Naive thymus-derived CD4-positive, alpha-beta T cell (primary cell): ENCODE measurements around the gene SMG5. TPM values are rescaled to one million over a fixed set of nuclear protein-coding genes. Genes with fewer than 3 reads are reported as not detected.

ENCODE experiments used
- ATAC-seq: fragments of 150-1000 bp; cut with Tn5 transposase; 2 replicates; pipeline ENCODE4 v1.10.0; 2021; ENCODE audit warnings: mild to moderate bottlenecking, moderate library complexity
- CTCF ChIA-PET: fragments of 350-600 bp; sonication (Branson Sonifier 250); formaldehyde crosslinking; loops from one replicate; lab custom pipeline; 2021; ENCODE audit warnings: antibody characterized with exemption; lab: Charles Lee
- POLR2A ChIA-PET: fragments of 350-600 bp; sonication (Branson Sonifier 250); formaldehyde crosslinking; loops from one replicate; lab custom pipeline; 2021; ENCODE audit warnings: antibody characterized with exemption, inconsistent platforms; lab: Charles Lee
- DNase-seq, 9 donors: peaks; one replicate each; pipeline versions ENCODE4 v3.0.0 to v3.0.0-alpha.2; 2020 to 2022; ENCODE audit warnings: mixed read lengths in 1 of 9
- H3K27ac ChIP-seq: one replicate; pipeline ENCODE4 v1.7.0; 2013; ENCODE audit warnings: mild to moderate bottlenecking, low read depth, low read length, moderate library complexity
- H3K27me3 ChIP-seq, 2 donors: one replicate each; pipeline ENCODE4 v1.7.0; 2013; ENCODE audit warnings: low read length in 2 of 2, mild to moderate bottlenecking in 2 of 2, moderate library complexity in 2 of 2; ENCODE audit not compliant: control insufficient read depth in 2 of 2, insufficient read depth in 2 of 2
- H3K36me3 ChIP-seq, 3 experiments: 1 replicate in 2 of 3; 2 replicates in 1 of 3; pipeline ENCODE4 v1.7.0; 2013; ENCODE audit warnings: low read length in 3 of 3, mild to moderate bottlenecking in 3 of 3, moderate library complexity in 1 of 3; ENCODE audit not compliant: insufficient read depth in 3 of 3, control insufficient read depth in 2 of 3
- H3K4me1 ChIP-seq, 2 donors: one replicate each; pipeline ENCODE4 v1.7.0; 2013; ENCODE audit warnings: low read length in 2 of 2, mild to moderate bottlenecking in 2 of 2, moderate library complexity in 1 of 2; ENCODE audit not compliant: control insufficient read depth in 2 of 2, insufficient read depth in 2 of 2
- H3K4me3 ChIP-seq: 2 replicates; pipeline ENCODE4 v1.7.0; 2013; ENCODE audit warnings: mild to moderate bottlenecking, low read length
- H3K9me3 ChIP-seq, 3 experiments: 1 replicate in 2 of 3; 2 replicates in 1 of 3; pipeline ENCODE4 v1.7.0; 2013; ENCODE audit warnings: low read length in 3 of 3; ENCODE audit not compliant: control insufficient read depth in 2 of 3
- H3K27ac Mint-ChIP-seq, 9 donors: one replicate each; pipeline ENCODE4 v1.8.0; 2020 to 2022; ENCODE audit warnings: mixed read lengths in 9 of 9, mild to moderate bottlenecking in 8 of 9, moderate library complexity in 5 of 9, inconsistent platforms in 2 of 9
- H3K27me3 Mint-ChIP-seq, 5 donors: one replicate each; pipeline ENCODE4 v1.8.0; 2021 to 2022; ENCODE audit warnings: mixed read lengths in 5 of 5, mild to moderate bottlenecking in 1 of 5
- H3K36me3 Mint-ChIP-seq, 5 donors: one replicate each; pipeline ENCODE4 v1.8.0; 2020 to 2022; ENCODE audit warnings: mixed read lengths in 5 of 5, mild to moderate bottlenecking in 3 of 5, inconsistent platforms in 1 of 5
- H3K4me1 Mint-ChIP-seq, 7 donors: one replicate each; pipeline ENCODE4 v1.8.0; 2020 to 2022; ENCODE audit warnings: mixed read lengths in 7 of 7, mild to moderate bottlenecking in 3 of 7, inconsistent platforms in 1 of 7
- H3K4me3 Mint-ChIP-seq, 10 donors: one replicate each; pipeline ENCODE4 v1.8.0; 2020 to 2022; ENCODE audit warnings: mild to moderate bottlenecking in 10 of 10, mixed read lengths in 10 of 10, moderate library complexity in 6 of 10, inconsistent platforms in 2 of 10
- H3K9me3 Mint-ChIP-seq, 11 donors: one replicate each; pipeline ENCODE4 v1.8.0; 2020 to 2022; ENCODE audit warnings: mixed read lengths in 11 of 11, mild to moderate bottlenecking in 4 of 11, inconsistent platforms in 1 of 11, moderate library complexity in 1 of 11
- intact Hi-C, 2 donors: fragments of 100-400 bp; cut with micrococcal nuclease; formaldehyde crosslinking; loops; one replicate each; pipeline ENCODE4 v1.15.1; 2023
- polyA plus RNA-seq, 2 donors: library from polyadenylated mRNA; unstranded; fragments of 300-500 nt; fragmentation: Illumina TruSeq; gene quantifications; one replicate each; pipeline ENCODE4 v1.2.3, GENCODE V29; 2021
- total RNA-seq, 6 experiments: library from RNA in 5 of 6; stranded (reverse) in 5 of 6; gene quantifications; 1 replicate in 5 of 6; 2 replicates in 1 of 6; pipeline ENCODE4 v1.2.3 and lab custom pipeline; 2021 to 2026

Gene SMG5
- total and polyA plus RNA-seq, 7 experiments from 2014 or later = 14.4 to 74.0 (median 65.7) TPM

DNA sequence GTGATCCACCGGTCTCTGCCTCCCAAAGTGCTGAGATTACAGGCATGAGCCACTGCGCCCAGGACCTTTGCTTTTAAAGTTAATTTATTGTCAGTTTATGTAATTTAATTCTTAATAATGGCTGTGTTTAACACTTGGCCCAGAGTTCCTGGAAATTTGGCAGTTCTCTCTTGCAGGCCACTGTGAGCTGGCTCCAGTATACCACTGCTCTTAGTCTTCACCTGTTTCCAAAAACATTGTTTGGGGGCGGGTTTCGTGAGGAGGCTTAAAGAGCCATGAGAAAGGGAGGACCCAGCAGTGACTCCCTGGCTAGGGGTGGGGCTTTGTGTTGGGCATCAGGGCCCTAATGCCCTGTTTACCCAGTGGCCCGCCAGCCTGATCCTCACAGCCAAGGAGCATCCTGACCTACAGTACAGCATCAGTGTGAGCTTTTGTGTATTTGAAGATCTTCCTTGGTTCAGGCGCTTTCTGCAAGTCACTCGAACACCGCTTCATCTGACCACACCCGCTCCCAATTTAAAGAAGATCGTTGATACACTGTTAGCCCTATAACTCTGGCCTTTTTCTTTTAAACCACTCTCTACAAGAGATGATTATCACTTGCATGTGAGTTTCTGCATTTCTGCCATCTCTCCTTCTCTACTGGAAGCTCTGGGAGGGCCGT is 52.7 kb downstream of the SMG5 start:
- Mint-ChIP-seq H3K27ac (peak overlapping the region in 2 of 9 donors; percentile 13 to 33), H3K4me3 (no peak overlapping the region), H3K36me3 (peaks cover 0 to 29% (median 12%) of the 10 kb centered on the region in 5 donors), H3K27me3 (no peaks in the 10 kb centered on the region), H3K9me3 (peaks cover 0 to 2% (median 0%) of the 10 kb centered on the region in 11 donors), H3K4me1 (peaks cover 5 to 17% (median 7%) of the 10 kb centered on the region in 7 donors)
- H3K9me3 ChIP-seq = no peaks in the 10 kb centered on the region
- H3K27ac ChIP-seq = no peak overlapping the region
- no peaks in the 10 kb centered on the region for H3K4me1 ChIP-seq
- H3K27me3 ChIP-seq = no peaks in the 10 kb centered on the region
- no peak for DNase-seq
- intact Hi-C loops = no loop called here
- H3K4me3 ChIP-seq = no peak overlapping the region
- CTCF ChIA-PET = interaction anchor here (1.1 kb wide), 1 partner anchor 82 kb away, joined by 6 read pairs; no protein-coding TSS in a partner anchor
- no peak for ATAC-seq
- H3K36me3 ChIP-seq = peaks cover 0 to 41% (median 0%) of the 10 kb centered on the region in 3 experiments
- POLR2A ChIA-PET = interaction anchor here (1.5 kb wide), 1 partner anchor 53 kb away, joined by 3 read pairs; the partner anchor contains the start of gene SMG5

DNA sequence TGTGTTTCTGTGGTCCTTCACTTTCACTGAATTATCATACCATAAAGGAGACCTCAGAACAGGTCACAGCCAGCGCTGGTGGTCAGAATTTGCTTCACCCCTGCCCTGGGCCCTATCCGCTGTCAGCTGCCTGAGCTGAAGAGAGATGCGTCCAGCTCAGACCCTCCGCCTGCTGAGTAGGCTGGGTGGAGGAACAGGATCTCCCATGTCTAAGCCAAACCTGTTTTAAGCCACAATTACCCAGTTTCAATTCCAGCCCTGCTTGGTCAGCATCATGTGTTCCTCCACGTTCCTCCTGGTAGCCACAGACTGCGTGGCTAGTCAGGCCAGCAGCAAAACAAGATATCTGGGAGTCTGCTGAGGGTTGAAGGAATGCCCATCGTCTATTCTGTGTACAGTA is 54.1 kb downstream of the SMG5 start:
- peaks cover 3 to 28% (median 13%) of the 10 kb centered on the region in 5 donors for H3K36me3 Mint-ChIP-seq
- intact Hi-C loops = no loop called here
- Histone ChIP-seq H3K4me1 (no peaks in the 10 kb centered on the region), H3K4me3 (no peak overlapping the region), H3K27ac (no peak overlapping the region), H3K27me3 (no peaks in the 10 kb centered on the region), H3K9me3 (no peaks in the 10 kb centered on the region), H3K36me3 (peaks cover 0 to 36% (median under 1%) of the 10 kb centered on the region in 3 experiments)
- DNase-seq (no peak), ATAC-seq (no peak)
- no peak overlapping the region for H3K27ac Mint-ChIP-seq
- H3K4me1 Mint-ChIP-seq = peaks cover 5 to 20% (median 9%) of the 10 kb centered on the region in 7 donors
- H3K4me3 Mint-ChIP-seq = no peak overlapping the region
- POLR2A ChIA-PET = no interaction called here
- peaks cover 0 to 2% (median 0%) of the 10 kb centered on the region in 11 donors for H3K9me3 Mint-ChIP-seq
- no peaks in the 10 kb centered on the region for H3K27me3 Mint-ChIP-seq
- CTCF ChIA-PET = interaction anchor here (0.7 to 1.6 kb wide), 4 partner anchors 81 to 99 kb away, joined by 3 to 6 read pairs (median 4); no protein-coding TSS in a partner anchor

DNA sequence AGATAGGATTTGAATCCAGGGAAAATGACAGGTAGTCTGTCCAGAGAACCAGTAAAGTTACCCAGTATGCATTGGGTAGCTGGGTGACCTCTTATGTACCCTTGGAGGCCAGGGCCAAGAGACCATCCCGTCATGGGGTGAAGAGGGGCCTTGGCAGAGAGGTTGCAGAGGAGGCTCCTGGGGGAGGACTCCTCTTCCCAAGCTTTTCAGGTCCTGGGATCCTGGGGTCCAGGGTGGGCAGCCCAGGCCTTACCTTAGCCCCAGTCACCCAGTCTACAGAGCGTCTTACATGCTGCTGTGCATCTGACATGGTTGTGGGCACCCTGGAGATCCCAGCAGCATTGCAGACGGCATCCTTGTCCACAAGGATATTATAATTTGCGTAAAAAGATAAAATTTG is 55.8 kb downstream of the SMG5 start:
- Histone ChIP-seq H3K36me3 (peaks cover 4 to 49% (median 4%) of the 10 kb centered on the region in 3 experiments), H3K27me3 (no peaks in the 10 kb centered on the region), H3K27ac (no peak overlapping the region), H3K9me3 (no peaks in the 10 kb centered on the region), H3K4me1 (no peaks in the 10 kb centered on the region), H3K4me3 (no peak overlapping the region)
- H3K4me1 Mint-ChIP-seq = peaks cover 6 to 37% (median 11%) of the 10 kb centered on the region in 7 donors
- no peak for ATAC-seq
- no peak for DNase-seq
- H3K4me3 Mint-ChIP-seq = no peak overlapping the region
- peaks cover 0 to 2% (median 0%) of the 10 kb centered on the region in 11 donors for H3K9me3 Mint-ChIP-seq
- ChIA-PET POLR2A (interaction anchor here (1.0 to 1.8 kb wide), 2 partner anchors 14 to 63 kb away, joined by 4 to 7 read pairs; partner anchors contain the start of gene PMF1), CTCF (interaction anchor here (1.2 to 6.3 kb wide), 5 partner anchors 12 to 136 kb away, joined by 3 to 127 read pairs (median 4); partner anchors contain the start of gene PMF1)
- H3K27ac Mint-ChIP-seq = peak overlapping the region in 1 of 9 donors; percentile 76
- H3K27me3 Mint-ChIP-seq = no peaks in the 10 kb centered on the region
- intact Hi-C loops = no loop called here
- peaks cover 12 to 36% (median 25%) of the 10 kb centered on the region in 5 donors for H3K36me3 Mint-ChIP-seq

DNA sequence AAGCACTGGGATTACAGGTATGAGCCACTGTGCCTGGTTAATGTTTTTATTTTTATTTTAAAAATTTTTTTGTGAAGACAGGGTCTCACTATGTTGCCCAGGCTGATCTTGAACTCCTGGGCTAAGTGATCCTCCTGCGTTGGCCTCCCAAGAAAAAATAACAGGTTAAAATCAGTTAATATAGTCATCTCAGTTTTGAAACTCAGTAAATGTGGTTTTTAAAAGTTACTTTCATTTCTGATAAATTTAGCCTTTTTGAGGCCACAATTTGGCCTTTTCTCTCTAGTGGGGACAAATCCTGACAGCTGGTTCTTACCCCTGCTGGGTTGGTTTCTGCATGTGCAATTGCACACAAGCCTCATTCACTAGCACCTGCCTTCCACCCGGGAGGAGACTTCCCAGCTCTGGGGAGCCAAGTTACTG is 56.5 kb downstream of the SMG5 start:
- ChIA-PET POLR2A (interaction anchor here (1.3 to 2.1 kb wide), 3 partner anchors 13 to 80 kb away, joined by 3 to 7 read pairs (median 6); partner anchors contain the start of gene PMF1), CTCF (interaction anchor here (1.1 to 6.3 kb wide), 8 partner anchors 12 to 136 kb away, joined by 3 to 127 read pairs (median 4); partner anchors contain the start of gene PMF1)
- no peaks in the 10 kb centered on the region for H3K9me3 ChIP-seq
- no peak overlapping the region for H3K27ac ChIP-seq
- Mint-ChIP-seq H3K36me3 (peaks cover 18 to 42% (median 31%) of the 10 kb centered on the region in 5 donors), H3K4me3 (peak overlapping the region in 1 of 10 donors; percentile 11), H3K4me1 (peaks cover 11 to 44% (median 18%) of the 10 kb centered on the region in 7 donors), H3K9me3 (peaks cover 0 to 2% (median 0%) of the 10 kb centered on the region in 11 donors), H3K27me3 (no peaks in the 10 kb centered on the region), H3K27ac (peak overlapping the region in 2 of 9 donors; percentile 67 to 76)
- intact Hi-C loops = no loop called here
- H3K4me1 ChIP-seq = no peaks in the 10 kb centered on the region
- peaks cover 8 to 55% (median 10%) of the 10 kb centered on the region in 3 experiments for H3K36me3 ChIP-seq
- ATAC-seq = no peak
- no peak overlapping the region for H3K4me3 ChIP-seq
- no peaks in the 10 kb centered on the region for H3K27me3 ChIP-seq
- DNase-seq = no peak

DNA sequence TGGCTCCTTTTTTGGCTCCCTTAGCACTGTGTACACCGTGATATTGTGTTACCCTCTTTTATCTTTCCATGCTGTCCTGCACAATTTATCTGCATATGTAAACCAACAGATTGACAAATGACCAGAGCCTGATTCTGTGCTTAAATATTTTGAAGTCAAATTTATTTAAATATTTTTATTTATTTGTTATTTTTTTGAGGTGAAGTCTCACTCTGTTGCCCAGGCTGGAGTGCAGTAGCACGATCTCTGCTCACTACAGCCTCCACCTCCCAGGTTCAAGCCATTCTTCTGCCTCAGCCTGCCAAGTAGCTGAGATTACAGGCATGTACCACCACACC is 57.0 kb downstream of the SMG5 start:
- Mint-ChIP-seq H3K27ac (peak overlapping the region; percentile 0 to 79 (median 24)), H3K4me3 (peak overlapping the region in 1 of 10 donors; percentile 19), H3K4me1 (peaks cover 14 to 47% (median 21%) of the 10 kb centered on the region in 7 donors), H3K27me3 (no peaks in the 10 kb centered on the region), H3K9me3 (peaks cover 0 to 2% (median 0%) of the 10 kb centered on the region in 11 donors), H3K36me3 (peaks cover 21 to 46% (median 35%) of the 10 kb centered on the region in 5 donors)
- Histone ChIP-seq H3K27ac (no peak overlapping the region), H3K4me1 (no peaks in the 10 kb centered on the region), H3K27me3 (no peaks in the 10 kb centered on the region), H3K36me3 (peaks cover 10 to 60% (median 11%) of the 10 kb centered on the region in 3 experiments), H3K9me3 (no peaks in the 10 kb centered on the region), H3K4me3 (no peak overlapping the region)
- ATAC-seq = no peak
- ChIA-PET POLR2A (interaction anchor here (1.3 to 3.3 kb wide), 3 partner anchors 12 to 80 kb away, joined by 3 to 13 read pairs (median 6); partner anchors contain the start of gene PMF1), CTCF (interaction anchor here (0.7 to 6.3 kb wide), 20 partner anchors 13 to 135 kb away, joined by 3 to 127 read pairs (median 5); partner anchors contain the start of genes PMF1, SEMA4A and SLC25A44)
- intact Hi-C loops = loop anchor here (1.0 to 2.0 kb wide), 8 partner anchors 8 to 135 kb away; partner anchors contain the start of genes PMF1 (in 2 of the 2) and SLC25A44 (in 1 of the 2)
- no peak for DNase-seq

DNA sequence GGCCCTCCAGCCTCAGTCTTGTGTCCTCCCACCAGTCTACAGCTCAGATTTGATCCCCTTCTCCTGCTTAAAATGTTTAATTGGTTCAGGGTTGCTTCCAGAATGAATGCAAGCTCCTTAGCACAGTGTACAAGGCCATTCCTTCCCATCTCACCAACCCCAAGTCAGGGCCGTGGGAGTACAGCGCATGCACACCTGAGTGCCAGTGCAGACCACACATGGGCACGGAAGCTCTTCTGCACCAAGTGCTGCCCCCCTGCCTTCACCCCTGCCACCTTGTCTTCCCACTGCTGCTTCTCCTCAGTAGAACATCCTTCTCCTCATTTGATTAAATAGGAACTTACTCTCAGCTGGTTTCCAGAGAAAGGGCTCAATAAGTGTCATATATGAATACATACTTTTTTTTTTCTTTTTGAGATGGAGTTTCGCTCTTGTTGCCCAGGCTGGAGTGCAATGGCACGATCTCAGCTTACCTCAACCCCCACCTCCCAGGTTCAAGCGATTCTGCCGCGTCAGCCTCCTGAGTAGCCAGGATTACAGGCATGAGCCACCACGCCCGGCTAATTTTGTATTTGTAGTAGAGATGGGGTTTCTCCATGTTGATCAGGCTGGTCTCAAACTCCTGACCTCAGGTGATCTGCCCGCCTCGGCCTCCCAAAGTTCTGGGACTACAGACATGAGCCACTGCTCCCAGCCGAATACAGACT is 60.5 kb downstream of the SMG5 start:
- peak overlapping the region in 4 of 9 donors; percentile 12 to 89 (median 66) for H3K27ac Mint-ChIP-seq

More for the DNA sequence above, 60.5 kb downstream of the SMG5 start:
- Mint-ChIP-seq H3K36me3 (peaks cover 21 to 52% (median 36%) of the 10 kb centered on the region in 5 donors), H3K4me3 (peak overlapping the region in 1 of 10 donors; percentile 26), H3K9me3 (peaks cover 0 to 2% (median 0%) of the 10 kb centered on the region in 11 donors), H3K4me1 (peaks cover 31 to 71% (median 44%) of the 10 kb centered on the region in 7 donors), H3K27me3 (no peaks in the 10 kb centered on the region)
- Histone ChIP-seq H3K4me1 (peaks cover 0 to 11% of the 10 kb centered on the region in 2 donors), H3K27me3 (no peaks in the 10 kb centered on the region), H3K9me3 (no peaks in the 10 kb centered on the region), H3K4me3 (no peak overlapping the region), H3K36me3 (peaks cover 10 to 48% (median 11%) of the 10 kb centered on the region in 3 experiments), H3K27ac (no peak overlapping the region)
- no peak for ATAC-seq
- no peak for DNase-seq
- ChIA-PET CTCF (interaction anchor here (1.1 to 6.3 kb wide), 3 partner anchors 21 to 126 kb away, joined by 4 to 127 read pairs (median 4); no protein-coding TSS in a partner anchor), POLR2A (interaction anchor here (0.6 to 1.1 kb wide), 3 partner anchors 9 to 94 kb away, joined by 3 to 5 read pairs (median 3); partner anchors contain the start of gene PMF1)
- intact Hi-C loops = no loop called here
